IMR-90 (cell line): ENCODE measurements around the gene BRCC3.

Experiments
- CEBPB ChIP-seq: IDR thresholded peaks from 2 replicates; pipeline ENCODE4 v1.6.1; 2012; ENCODE audit warnings: low read depth, low read length, improper control_type of control experiment
- CTCF ChIP-seq: conservative IDR thresholded peaks from 2 replicates; pipeline ENCODE4 v1.5.1; 2012; ENCODE audit warnings: mild to moderate bottlenecking, low read depth, low read length, improper control_type of control experiment
- FOS ChIP-seq: fragments of 150-350 bp; IDR thresholded peaks from 2 replicates; pipeline ENCODE4 v1.6.1; 2016; ENCODE audit warnings: low read depth, low read length
- MAFK ChIP-seq: IDR thresholded peaks from 2 replicates; pipeline ENCODE4 v1.6.1; 2012; ENCODE audit warnings: low read depth, low read length, improper control_type of control experiment
- MXI1 ChIP-seq: IDR thresholded peaks from 2 replicates; pipeline ENCODE4 v1.6.1; 2012; ENCODE audit warnings: low read depth, mild to moderate bottlenecking, low read length, moderate library complexity, borderline replicate concordance
- NFE2L2 ChIP-seq: fragments of 150-350 bp; IDR thresholded peaks from 2 replicates; pipeline ENCODE4 v1.6.1; 2016; ENCODE audit warnings: low read depth, mild to moderate bottlenecking, low read length
- POLR2A ChIP-seq: IDR thresholded peaks from 2 replicates; pipeline ENCODE4 v1.6.1; 2012; ENCODE audit warnings: mild to moderate bottlenecking, low read depth, low read length
- RCOR1 ChIP-seq: IDR thresholded peaks from 2 replicates; pipeline ENCODE4 v1.6.1; 2012; ENCODE audit warnings: mild to moderate bottlenecking, low read length, improper control_type of control experiment; ENCODE audit not compliant: insufficient replicate concordance
- RFX5 ChIP-seq: IDR thresholded peaks from 2 replicates; pipeline ENCODE4 v1.8.0; 2012; ENCODE audit warnings: low read depth, mild to moderate bottlenecking, low read length, moderate library complexity
- SMC3 ChIP-seq: fragments of 150-350 bp; IDR thresholded peaks from 2 replicates; pipeline ENCODE4 v1.6.1; 2016; ENCODE audit warnings: low read depth, mild to moderate bottlenecking, antibody characterized with exemption, low read length, moderate library complexity

GRCh38 chrX:155070975-155071693 lies at the start of gene BRCC3, which contains the start of the genes CMC4 and MTCP1:
- TF ChIP-seq POLR2A (peak; percentile 86), RFX5 (no peak), MXI1 (no peak), CTCF (no peak), SMC3 (no peak), FOS (no peak), NFE2L2 (no peak), CEBPB (no peak), MAFK (no peak), RCOR1 (no peak)
